HG03039 (cell line): ENCODE data around the gene SALL2.

ENCODE experiments used
- ATAC-seq: cut with Tn5 transposase; IDR thresholded peaks from one replicate; pipeline ENCODE4 v1.9.1; 2021; ENCODE audit warnings: mild to moderate bottlenecking, moderate library complexity; ENCODE audit not compliant: unreplicated experiment

The SALL2 gene

GRCh38 chr14:21528381-21529348, 2.5 kb upstream of the SALL2 start:
- no peak for ATAC-seq

GRCh38 chr14:21527318-21527679, 1.2 kb upstream of the SALL2 start:
- no peak for ATAC-seq

- no peak for ATAC-seq
Observed at GRCh38 chr14:21526672-21527317, 649 bp upstream of the SALL2 start.

DNA sequence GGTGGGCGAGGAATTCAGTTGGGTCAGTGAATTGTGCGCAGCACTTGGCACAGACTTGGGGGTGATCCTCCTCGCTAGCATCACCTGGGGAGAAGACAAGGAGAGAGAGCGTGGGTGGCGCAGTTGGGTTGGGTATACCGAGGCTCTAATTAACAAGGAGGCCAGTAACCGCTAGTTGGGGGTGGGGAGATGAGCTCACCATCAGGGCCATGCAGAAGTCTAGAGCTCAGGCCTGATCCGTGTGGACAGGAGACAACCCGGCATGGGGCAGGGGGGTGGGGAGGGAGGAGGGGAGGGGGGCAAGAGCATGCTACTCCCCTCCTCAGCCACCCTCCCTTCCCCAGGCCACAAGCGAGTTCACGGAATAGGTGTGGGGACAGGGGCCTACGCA, 580 bp downstream of the SALL2 start:
- ATAC-seq: no peak

GRCh38 chr14:21524575-21525490, 1.3 kb downstream of the SALL2 start:
- ATAC-seq: no peak

GRCh38 chr14:21523203-21523602, 2.9 kb downstream of the SALL2 start:
- no peak for ATAC-seq

- ATAC-seq: no peak
Observed at GRCh38 chr14:21521501-21521900, 4.6 kb downstream of the SALL2 start.

- ATAC-seq: no peak
Observed at GRCh38 chr14:21520767-21521166, 5.4 kb downstream of the SALL2 start.

DNA sequence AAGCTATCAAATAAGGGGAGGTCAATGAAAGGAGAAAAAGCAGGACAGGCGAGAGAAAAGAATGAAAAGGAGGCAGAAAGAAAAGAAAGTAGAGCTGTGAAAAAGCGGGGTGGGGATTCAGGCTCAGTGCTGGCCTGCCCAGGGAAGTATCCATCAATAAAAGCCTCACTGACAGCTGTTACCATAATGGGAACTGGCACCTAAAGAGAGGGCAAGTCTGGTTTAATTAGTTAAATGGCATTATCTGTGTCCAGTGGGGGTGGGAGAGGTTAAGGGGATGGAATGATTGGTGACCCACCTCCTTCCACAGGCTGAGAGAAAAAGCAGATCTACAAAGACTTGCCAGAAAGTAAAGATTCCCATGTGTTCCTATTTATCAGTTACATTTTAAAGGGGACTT, 7.4 kb downstream of the SALL2 start:
- no peak for ATAC-seq

DNA sequence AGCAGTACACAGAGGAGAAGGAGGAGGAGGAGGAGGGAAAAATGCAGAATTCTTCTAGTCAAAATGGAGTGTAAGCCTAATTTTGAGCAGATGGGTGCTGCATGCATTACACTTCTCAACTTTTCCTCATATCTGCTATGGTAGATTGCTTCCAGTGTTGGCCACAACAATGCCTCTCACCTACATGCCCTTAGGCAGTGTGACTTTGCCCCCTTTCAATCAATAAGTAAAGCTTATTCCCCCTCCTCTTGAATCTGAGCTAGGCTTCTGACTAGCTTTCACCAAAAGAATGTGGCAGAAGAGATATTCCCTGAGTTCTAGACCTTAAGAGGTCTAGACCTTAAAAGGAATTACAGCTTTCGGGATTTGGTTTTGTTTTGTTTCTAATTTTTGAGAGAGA, 11.8 kb downstream of the SALL2 start:
- no peak for ATAC-seq

DNA sequence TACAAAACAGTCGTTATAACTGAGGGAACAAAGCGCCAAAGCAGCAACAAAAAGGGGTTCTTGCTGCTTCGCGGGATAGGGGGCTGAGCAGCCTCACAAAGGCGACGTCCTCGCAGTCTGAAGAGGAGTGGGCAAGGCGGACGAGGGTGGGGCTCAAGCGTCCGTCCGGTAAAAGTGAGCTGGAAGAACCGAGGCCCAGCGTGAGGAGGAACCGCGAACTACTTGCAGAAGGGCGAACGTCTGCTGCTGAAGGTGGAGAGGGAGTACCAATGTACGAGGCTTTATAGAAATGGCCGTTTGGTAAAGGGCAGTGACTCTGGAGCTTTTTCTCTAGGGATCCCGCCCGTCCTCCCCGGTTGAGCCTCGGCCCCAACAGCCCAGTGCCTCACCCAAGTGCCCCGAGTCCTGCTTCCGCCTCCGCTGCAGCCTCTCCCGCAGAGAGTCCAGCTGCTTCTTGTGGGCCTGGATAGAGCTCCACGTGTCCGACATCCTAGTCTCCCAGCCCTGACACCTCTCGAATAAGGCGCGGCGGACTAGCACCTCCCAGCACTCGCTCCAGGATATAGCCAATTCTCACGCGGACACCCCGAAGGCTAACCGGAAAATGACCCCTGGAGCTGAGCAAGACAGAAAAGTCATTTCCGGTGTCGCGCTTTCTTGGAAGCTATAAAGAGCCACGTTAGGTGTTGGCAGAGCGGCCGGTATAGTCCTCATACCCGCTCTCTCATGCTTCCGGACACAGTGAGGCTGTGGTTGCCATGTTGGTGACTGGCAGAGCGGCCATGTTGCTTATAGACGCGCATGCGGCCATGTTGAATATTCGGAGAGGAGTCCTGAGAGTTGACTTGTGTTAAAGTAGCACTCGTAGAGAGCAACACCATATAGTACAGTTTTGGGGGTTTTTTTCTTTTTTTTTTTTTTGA, 15.2 kb downstream of the SALL2 start, which contains the start of gene METTL3:
METTL3 (minus strand) TSS at position 606 of the 923 bp plus-strand sequence; CDS start at position 489, 117 bp downstream.
- ATAC-seq: peak; percentile 98

DNA sequence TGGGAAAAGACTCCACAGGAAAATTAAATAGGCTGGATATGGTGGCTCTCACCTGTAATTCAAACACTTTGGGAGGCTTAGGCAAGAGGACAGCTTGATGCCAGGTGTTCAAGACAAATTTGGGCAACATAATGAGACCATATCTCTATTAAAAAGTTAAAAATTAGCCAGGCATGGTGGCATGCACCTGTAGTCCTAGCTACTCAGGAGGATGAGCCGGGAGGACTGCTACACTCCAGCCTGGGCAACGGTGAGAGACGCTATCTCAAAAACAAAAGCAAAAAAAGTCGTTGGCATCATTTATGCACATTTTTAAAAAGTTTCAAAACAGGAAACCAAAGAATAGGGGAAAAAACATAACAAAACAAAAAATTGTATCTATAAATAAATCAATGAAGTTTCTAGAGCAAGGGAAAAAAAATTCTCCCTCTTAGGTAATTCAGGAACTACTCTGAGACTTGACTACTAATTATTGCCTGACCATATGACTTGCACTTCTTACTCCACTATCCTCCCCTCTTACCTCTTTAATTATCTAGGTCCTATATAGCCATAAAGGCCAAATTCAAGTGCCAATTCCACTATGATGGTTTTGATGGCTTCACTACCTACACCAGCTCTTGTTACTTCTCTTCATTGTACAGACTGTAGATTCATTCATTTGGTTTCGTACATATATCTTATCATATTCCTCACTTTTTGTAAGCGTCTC, 16.6 kb downstream of the SALL2 start:
- no peak for ATAC-seq

- ATAC-seq: no peak
Observed at GRCh38 chr14:21506557-21506956, 19.6 kb downstream of the SALL2 start.

DNA sequence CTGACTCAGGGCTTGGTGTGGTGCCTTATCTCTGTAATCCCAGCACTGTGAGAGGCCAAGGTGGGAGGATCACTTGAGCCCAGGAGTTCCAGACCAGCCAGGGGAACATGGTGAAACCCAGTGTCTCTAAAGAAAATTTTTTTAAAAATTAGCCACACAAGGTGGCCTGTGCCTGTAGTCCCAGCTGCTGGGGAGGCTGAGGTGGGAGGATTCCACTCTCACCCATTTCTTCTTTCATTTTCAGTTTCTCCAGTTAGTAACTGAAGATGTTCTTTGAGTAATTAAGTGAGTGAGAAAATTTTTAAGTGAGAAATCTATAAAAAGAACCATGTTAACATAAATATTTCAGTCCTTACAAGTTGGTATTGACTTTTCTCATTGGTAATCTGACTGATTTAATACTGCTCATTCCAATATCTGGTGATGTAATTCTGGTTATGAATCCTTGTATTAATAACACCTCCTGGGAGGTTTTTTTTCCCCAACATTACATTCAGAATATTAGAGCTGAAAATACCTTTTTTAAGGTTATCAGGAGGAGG, 21.1 kb downstream of the SALL2 start:
- ATAC-seq: peak; percentile 76

- ATAC-seq: no peak
Observed at GRCh38 chr14:21503376-21503775, 22.8 kb downstream of the SALL2 start.

- ATAC-seq: no peak
Observed at GRCh38 chr14:21501568-21501967, 24.6 kb downstream of the SALL2 start.

- no peak for ATAC-seq
Observed at GRCh38 chr14:21498540-21499526, 27.3 kb downstream of the SALL2 start.

GRCh38 chr14:21496453-21496852, 29.7 kb downstream of the SALL2 start:
- no peak for ATAC-seq
